Measurements from ENCODE around the gene NARF.
"Not testable (repeated sequence)": the region's sequence is repeated elsewhere in the genome, so short reads cannot be mapped to it uniquely, and the experiment has no call there.

NARF gene

GRCh38 chr17:82505296-82505695 is 46.8 kb downstream of the NARF start:
- Mint-ChIP-seq H3K27me3 (ENCODE audit: low read depth, poor library complexity) (peaks cover 3% of the 10 kb centered on the region), H3K4me1 (peaks cover 10% of the 10 kb centered on the region), H3K9me3 (peaks cover 3% of the 10 kb centered on the region), H3K36me3 (ENCODE audit: low read depth) (no peaks in the 10 kb centered on the region), H3K4me3 (no peak overlapping the region), H3K27ac (no peak overlapping the region)
- no peak for TF ChIP-seq CTCF (IDR thresholded peaks at IDR 0.05)
- DNase-seq = no peak

- H3K27me3 Mint-ChIP-seq (ENCODE audit: low read depth, poor library complexity); H3K27ac Mint-ChIP-seq; DNase-seq; H3K36me3 Mint-ChIP-seq (ENCODE audit: low read depth); H3K4me3 Mint-ChIP-seq; H3K9me3 Mint-ChIP-seq: not testable (repeated sequence)
- peaks cover 10% of the 10 kb centered on the region for H3K4me1 Mint-ChIP-seq
These were observed 47.9 kb downstream of the NARF start for GRCh38 chr17:82506402-82506801.

- no peaks in the 10 kb centered on the region for H3K36me3 Mint-ChIP-seq (ENCODE audit: low read depth)
- no peak overlapping the region for H3K4me3 Mint-ChIP-seq
- H3K27ac Mint-ChIP-seq = no peak overlapping the region
- peaks cover 10% of the 10 kb centered on the region for H3K4me1 Mint-ChIP-seq
- DNase-seq = no peak
- peaks cover 3% of the 10 kb centered on the region for H3K27me3 Mint-ChIP-seq (ENCODE audit: low read depth, poor library complexity)
- peaks cover 3% of the 10 kb centered on the region for H3K9me3 Mint-ChIP-seq
- no peak for TF ChIP-seq CTCF (IDR thresholded peaks at IDR 0.05)
These were observed 49.2 kb downstream of the NARF start for GRCh38 chr17:82507631-82508175.

GRCh38 chr17:82511642-82512041 is 53.1 kb downstream of the NARF start:
- DNase-seq; H3K4me1 Mint-ChIP-seq; H3K27me3 Mint-ChIP-seq (ENCODE audit: low read depth, poor library complexity); H3K4me3 Mint-ChIP-seq; H3K36me3 Mint-ChIP-seq (ENCODE audit: low read depth); H3K27ac Mint-ChIP-seq: not testable (repeated sequence)
- H3K9me3 Mint-ChIP-seq = peaks cover 17% of the 10 kb centered on the region

GRCh38 chr17:82513864-82514263 is 55.3 kb downstream of the NARF start:
- not testable (repeated sequence) for H3K27ac Mint-ChIP-seq; H3K4me1 Mint-ChIP-seq; H3K27me3 Mint-ChIP-seq (ENCODE audit: low read depth, poor library complexity); H3K4me3 Mint-ChIP-seq; H3K36me3 Mint-ChIP-seq (ENCODE audit: low read depth); DNase-seq
- peaks cover 20% of the 10 kb centered on the region for H3K9me3 Mint-ChIP-seq

GRCh38 chr17:82517230-82517865 is 58.8 kb downstream of the NARF start:
- Mint-ChIP-seq H3K36me3 (ENCODE audit: low read depth) (peaks cover 9% of the 10 kb centered on the region), H3K27ac (no peak overlapping the region), H3K4me1 (peaks cover 17% of the 10 kb centered on the region), H3K9me3 (peaks cover 20% of the 10 kb centered on the region), H3K4me3 (no peak overlapping the region), H3K27me3 (ENCODE audit: low read depth, poor library complexity) (peaks cover 3% of the 10 kb centered on the region)
- TF ChIP-seq CTCF (IDR thresholded peaks at IDR 0.05) = no peak
- no peak for DNase-seq

- TF ChIP-seq CTCF (IDR thresholded peaks at IDR 0.05) = no peak
- H3K4me3 Mint-ChIP-seq = peak within 1 kb of the TSS; percentile 92
- H3K36me3 Mint-ChIP-seq (ENCODE audit: low read depth) = peaks cover 16% of the 10 kb centered on the region
- peaks cover 3% of the 10 kb centered on the region for H3K27me3 Mint-ChIP-seq (ENCODE audit: low read depth, poor library complexity)
- H3K9me3 Mint-ChIP-seq = peaks cover 13% of the 10 kb centered on the region
- H3K27ac Mint-ChIP-seq = peak within 1 kb of the TSS; percentile 95
- peak; percentile 95 for DNase-seq
- peaks cover 28% of the 10 kb centered on the region for H3K4me1 Mint-ChIP-seq
These were observed 60.6 kb downstream of the NARF start, which contains the start of gene FOXK2 for GRCh38 chr17:82518826-82519810. TSS of gene FOXK2 (plus strand) at chr17:82519732. CDS start at chr17:82519889, 157 bp downstream.
